GM21515 (cell line): ENCODE data around the gene TCEANC2.
"Not testable (repeated sequence)": the region's sequence is repeated elsewhere in the genome, so short reads cannot be mapped to it uniquely, and the experiment has no call there.

ENCODE experiments used
- ATAC-seq: cut with Tn5 transposase; IDR thresholded peaks from one replicate; pipeline ENCODE4 v1.9.1; 2021; ENCODE audit not compliant: unreplicated experiment

Gene TCEANC2

DNA sequence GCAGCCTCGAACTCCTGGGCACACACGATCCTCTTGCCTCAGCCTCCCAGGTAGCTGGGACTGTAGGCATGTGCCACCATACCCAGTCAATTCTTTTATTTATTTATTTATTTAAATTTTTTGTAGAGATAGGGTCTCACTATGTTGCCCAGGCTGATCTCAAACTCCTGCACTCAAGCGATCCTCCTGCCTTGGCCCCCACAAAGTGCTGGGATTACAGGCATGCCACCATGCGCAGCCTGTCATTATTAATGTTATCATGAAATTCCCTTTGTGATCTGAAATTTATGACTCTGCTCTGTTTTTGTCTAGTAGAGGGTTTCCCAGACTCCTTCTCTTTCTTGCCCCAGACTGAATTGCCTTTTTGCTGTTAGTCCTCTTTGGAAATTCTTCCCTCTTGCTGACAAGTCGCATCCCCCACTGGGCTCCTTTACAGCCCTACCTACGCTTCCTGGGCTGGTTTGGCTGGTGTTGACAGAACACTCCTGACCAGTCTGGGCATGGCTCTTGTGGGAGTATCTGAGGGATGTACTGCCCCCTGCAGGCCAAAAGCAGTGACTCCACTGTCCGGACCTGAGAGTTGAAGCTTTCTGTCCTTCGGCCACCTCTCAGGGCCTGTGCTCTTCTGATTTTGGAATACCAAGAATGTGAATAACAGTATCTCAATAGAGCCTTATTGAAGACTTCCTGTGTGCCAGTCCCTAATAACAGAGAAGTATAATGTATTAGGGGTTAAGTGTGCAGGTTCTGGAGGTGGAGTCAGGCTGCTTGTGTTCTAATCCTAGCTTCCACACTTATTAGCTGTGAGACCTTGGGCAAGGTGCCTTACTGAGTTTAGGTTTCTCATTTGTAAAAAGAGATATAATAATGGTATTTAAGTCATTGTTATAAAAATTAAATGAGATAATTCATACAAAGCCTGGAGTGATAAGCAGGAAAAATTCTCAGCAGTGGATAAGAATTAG is 28.2 kb downstream of the TCEANC2 start:
- peak; percentile 68 for ATAC-seq

DNA sequence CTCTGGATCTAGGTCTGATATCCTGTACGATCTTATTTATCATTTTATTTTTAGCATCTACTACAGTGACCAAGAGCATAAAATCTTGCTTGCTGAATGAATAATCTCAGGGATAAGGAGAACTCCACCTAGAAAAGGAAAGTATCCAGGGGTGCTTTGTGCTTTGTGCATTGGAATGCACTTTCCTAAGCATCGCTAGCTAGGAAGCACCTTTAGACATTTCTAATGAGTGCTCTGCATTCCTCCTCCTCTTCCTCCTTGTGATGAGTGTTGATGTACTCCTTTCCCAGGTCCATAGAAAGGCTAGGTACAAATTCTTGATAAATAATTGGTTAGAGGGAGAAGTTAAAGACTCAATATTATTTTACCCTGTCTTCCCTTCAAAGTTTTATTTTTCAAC is 31.4 kb downstream of the TCEANC2 start:
- no peak for ATAC-seq

DNA sequence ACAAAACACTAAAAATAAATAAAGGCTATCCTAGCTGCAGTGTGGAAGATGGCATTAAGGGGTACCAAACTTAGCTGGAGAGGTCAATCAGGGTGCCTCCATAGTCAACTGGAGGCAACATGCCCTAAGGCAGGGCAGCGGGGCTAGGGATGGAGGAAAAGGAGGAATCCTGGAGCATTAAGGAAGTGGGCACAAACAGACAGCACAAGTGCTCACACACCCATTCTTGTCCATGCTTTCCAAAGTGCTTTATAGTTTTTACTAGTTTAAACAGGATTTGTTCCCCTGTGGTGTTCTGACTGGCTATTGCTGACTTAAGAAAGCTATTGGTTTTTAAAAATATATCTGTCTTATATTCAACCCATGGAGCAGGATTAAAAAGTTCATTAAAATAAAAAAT is 33.3 kb downstream of the TCEANC2 start:
- ATAC-seq = no peak

DNA sequence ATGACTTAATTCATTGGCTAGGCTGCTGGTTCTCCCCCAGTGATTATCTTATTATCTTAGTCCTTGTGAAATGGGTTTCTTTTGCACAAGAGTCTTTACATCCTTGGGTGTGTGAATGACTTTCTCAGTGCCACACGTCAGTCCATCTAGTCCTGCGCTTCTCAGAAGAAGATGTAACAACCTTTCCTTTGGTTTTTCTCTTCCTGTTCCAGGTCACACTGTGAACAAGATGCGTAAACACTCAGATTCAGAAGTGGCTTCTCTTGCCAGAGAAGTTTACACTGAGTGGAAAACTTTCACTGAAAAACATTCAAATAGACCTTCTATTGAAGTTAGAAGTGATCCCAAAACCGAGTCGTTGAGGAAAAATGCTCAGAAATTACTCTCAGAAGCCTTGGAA is 35.0 kb downstream of the TCEANC2 start:
- no peak for ATAC-seq

DNA sequence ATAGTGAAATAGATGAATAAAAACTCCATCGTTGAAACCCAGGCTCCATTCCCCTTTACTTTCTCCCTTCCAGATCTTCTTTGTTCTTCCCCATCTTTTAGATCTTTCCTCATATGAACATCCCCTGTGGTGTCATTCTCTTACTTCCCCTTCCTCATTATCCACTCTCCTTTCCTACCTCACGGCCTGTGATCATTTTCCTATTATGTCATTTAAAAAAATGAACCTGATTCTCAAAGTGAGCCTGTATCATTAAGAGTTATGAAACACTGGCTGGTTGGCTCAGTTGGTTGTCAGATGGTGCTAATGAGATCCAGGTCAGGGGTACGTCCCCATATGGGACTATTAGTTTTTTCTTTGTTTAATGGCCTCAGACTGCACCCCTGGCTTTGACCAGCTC is 38.3 kb downstream of the TCEANC2 start:
- ATAC-seq = no peak

DNA sequence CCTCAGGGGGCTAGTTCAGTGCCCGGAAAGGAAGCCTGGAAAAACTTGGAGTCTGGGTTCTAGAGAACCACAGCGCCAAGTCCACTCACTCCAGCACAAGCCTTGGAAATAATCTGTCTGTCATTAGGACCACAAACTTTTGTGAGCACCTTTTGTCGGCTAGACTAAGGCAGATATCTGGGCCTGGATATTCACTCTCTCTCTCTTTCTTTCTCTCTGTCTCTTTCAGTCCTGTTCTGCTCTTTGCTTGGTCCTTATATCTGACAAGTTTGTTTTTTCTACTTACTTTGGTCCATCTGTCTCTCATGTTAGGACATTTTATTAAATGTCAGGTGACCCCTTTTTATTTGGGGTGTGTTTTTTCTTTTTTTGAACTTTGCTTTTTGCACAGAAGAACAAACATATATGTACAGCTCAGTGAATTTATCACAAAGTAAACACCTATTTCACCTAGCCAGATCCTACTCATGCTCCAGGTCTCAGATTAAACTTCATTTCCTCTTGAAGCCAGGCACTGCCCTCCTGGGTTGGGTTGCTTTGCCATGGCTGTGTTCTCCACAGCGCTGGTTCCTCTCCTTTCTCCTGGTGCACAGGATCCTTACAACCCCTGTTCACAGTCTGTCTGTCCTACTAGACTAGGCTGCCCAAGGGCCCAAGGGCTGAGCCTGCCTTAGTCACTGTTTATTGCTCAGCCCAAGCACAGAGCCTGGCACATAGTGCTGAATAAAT is 40.8 kb downstream of the TCEANC2 start:
- no peak for ATAC-seq

DNA sequence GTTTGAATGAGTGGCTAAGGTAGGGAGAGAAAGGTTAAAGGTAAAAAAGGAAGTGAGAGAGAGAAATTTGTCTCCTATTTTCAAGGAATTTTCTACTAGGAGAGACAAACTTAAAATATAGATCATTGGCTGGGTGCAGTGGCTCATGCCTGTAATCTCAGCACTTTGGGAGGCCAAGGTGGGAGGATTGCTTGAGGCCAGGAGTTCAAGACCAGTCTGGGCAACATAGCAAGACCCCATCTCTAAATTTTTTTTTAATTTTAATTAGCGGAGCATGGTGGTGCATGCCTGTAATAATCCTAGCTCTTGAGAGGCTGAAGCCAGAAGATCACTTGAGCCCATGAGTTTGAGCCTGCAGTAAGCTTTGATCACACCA is 41.3 kb downstream of the TCEANC2 start:
- ATAC-seq = not testable (repeated sequence)

DNA sequence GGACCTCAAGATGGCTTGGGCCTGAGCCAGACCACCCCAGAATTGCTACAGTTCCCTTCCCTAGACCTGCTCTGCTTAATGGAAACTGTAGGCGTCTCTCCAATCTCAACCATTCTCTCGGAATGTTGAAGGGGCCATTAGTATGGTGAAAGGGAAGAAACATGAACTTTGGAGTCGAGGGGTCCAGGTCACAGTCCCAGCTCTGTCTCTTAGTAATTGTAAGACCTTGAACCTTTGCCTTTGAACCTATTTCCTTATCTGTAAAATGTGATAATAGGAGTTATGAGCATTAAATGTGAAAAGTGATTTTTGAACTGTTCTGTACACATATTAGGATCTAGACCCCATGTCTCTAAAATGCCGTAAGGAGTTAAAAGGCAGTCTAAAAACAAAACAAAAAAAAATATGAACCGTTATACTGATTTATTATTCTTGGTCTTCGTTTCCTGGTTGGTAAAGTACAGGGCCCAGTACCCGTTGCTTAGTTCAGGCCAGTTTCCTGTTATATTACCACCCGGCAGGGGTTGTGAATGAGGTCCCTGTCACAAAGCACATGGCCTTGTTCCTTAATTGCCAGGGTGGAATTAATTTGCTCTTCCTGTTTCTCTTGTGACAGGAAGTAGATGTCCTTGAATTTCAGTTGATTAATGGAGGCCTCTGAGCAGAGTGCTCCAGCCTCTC is 42.3 kb downstream of the TCEANC2 start:
- no peak for ATAC-seq

DNA sequence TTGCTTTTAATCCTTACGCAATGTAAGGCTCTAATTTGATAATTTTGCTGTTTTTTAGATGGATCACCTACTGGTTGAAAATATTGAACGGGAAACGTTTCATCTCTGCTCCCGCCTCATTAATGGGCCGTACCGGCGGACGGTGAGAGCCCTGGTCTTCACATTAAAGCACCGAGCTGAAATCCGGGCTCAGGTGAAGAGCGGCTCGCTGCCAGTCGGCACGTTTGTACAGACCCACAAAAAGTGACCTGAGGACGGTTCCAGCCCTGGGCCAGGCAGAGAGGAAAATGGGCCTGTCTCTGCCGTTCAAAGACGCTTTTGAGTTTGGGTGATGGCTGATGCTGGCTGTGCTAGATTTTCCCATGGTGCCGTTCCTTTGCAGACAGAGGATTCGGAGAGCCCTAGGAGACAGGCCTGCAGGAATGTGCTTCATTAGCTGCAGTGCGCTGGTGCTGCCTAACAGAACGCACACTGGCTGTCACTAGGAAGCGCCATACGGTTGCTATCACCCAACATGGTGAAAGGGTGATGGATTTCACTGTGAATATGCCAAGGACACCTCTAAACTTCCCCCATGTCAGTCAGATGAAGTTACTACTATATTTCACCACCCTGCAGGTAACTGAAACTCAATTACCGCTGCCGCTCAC is 42.9 kb downstream of the TCEANC2 start:
- ATAC-seq = no peak

DNA sequence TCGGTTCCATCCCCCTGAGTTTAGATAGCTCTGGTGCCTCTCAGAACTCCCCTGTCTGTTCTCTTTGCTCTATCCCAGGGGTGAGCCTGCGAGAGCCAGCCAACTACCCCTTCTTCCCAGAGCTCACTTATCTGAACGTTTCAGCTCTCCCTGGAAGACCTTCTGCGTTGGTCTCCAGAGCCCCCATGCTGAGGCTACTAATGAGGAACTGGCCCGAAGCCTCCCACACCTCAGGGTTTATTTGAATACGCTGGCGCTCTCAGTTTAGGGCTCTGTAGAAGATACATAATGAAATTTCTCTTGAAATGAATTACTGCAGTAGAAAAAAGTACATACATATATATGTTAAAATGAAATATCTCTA is 43.5 kb downstream of the TCEANC2 start:
- no peak for ATAC-seq

DNA sequence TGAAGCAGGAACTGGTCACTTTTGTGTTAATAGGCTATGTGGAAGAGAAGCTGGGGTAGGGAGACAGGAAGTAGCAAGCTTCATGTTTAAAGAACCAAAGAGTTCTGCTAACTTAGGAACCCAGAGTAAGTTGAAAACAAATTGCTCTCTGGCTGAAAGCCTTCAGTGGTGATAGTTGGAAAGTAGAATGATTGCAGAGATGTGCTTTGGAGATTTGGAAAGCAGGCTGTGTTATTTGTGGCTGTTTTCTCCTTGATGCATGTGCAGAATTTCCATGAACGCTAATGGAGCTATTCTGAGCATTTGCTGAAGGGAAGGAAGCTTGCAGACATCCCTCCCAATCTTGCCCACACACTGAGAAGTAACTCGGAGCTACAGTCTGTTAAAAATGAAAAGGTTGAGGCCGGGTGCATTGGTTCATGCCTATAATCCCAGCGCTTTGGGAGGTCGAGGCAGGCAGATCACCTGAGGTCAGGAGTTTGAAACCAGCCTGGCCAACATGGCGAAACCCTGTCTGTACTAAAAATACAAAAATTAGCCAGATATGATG is 45.7 kb downstream of the TCEANC2 start:
- ATAC-seq = no peak

DNA sequence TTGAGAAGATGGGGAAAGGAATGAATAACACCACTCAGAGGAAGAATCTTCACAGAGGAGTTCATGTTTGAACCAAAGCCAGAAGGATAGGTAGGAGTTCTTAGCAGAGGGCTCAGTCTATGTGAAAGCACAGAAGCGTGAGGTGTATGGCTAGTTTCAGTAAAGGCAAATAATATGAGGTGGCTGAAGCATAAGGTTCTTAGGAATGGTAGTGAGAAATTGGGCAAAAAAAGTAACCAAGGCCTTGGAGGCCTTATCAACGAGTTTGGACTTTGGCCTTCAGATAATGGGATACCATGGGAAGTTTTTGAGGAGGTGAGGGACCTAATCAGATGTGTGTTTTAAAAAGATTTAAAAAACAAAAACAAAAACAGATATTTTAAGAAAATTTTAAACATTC is 47.1 kb downstream of the TCEANC2 start:
- ATAC-seq = no peak

DNA sequence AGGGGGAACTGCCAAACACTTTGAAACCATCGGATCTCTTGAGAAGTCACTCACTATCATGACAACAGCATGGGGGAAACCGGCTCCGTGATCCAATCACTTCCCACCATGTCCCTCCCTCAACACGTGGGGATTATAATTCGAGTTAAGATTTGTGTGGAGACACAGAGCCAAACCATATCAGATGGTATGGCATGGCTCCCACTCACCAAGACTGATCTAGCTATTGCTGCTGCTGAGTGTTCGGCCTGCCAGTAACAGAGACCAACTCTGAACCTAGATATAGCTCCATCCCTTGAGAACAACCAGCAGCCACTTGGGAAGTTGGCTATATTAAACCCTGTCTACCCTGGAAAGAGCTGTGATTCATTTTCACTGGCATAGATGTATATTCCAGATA is 50.0 kb downstream of the TCEANC2 start:
- no peak for ATAC-seq

DNA sequence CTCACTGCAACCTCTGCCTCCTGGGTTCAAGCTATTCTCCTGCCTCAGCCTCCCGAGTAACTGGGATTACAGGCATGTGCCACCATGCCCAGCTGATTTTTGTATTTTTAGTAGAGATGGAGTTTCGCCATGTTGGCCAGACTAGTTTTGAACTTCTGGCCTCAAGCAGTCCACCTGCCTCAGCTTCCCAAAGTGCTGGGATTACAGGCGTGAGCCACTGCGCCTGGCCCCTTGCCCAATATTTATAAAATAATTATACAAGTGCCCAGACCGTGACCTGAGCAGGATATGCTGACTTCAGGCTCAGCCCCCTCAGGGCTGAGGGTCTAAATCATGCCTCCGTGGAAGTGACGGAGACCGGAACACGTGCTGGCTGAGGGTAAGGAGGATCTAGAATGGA is 51.2 kb downstream of the TCEANC2 start:
- not testable (repeated sequence) for ATAC-seq

DNA sequence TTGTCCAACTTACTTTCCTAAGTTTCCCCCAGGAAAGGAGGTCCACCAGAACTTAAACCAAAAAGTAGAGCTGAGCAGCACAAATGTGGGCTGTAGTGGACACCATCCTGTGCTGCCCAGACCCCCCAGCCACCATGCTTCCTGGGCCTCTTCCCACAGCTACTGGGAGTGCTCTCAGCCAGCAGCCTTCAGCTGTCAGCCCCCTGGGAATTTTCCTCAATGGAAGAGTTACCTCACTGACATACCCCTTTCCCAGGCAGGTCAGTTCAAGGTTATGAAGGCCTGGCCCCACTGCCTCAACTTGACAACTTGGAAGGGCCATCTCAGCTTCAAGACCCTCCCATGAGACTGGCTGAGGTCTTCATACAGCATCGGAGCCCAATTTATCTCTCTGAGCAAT is 51.7 kb downstream of the TCEANC2 start:
- no peak for ATAC-seq

DNA sequence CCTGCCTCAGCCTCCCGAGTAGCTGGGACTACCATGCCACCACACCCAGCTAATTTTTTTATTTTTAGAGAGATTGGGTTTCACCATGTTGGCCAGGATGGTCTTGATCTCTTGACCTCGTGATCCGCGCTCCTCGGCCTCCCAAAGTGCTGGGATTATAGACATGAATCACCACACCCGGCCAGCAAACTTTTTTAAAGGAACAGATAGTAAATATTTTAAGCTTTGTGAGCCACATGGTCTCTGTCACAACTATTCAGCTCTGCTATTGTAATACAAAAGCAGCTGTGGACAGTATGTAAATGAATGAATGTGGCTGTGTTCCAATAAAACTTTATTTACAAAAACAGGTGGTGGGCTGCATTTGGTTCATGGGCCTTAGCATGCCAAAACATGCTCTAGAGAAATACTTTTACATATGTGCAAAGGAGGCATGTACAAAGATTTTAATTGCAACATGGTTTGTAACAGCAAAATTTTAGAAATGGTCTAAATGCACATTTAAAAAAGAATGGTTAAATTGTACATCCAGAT is 52.4 kb downstream of the TCEANC2 start:
- ATAC-seq = no peak

DNA sequence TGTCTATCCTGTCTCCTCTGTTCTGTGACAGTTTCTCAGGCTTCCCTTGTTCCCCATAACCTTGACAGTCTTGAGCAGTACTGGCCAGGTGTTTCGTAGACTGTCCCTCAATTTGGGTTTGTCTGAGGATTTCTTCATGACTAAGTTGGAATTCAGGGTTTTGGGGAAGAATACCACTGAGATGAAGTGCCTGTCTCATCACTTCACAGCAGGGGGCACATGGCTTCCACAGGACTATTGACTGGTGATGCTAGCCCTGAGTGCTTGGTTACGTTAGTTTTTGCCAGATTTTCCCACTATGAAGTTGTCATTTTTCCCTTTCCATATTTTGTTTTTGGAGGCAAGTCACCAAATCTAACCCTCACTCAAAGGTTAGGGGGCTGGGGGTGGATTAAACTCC is 53.7 kb downstream of the TCEANC2 start:
- no peak for ATAC-seq

DNA sequence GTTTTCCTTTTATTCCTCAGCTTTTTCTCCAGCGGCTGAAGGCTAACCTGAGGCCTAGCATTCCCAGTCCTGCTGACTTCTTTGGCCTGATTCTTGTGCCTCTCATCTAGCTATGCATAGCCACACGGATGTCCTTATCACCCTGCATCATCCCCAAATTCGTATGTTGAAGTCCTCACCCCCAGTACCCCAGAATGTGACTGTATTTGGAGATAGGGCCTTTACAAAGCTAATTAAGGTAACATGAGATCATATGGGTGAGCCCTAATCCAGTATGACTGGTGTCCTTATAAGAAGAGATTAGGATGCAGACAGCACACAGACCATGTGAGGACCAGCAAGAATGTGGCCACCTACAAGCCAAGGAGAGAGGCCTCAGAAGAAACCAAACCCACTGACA is 54.7 kb downstream of the TCEANC2 start:
- ATAC-seq = no peak

DNA sequence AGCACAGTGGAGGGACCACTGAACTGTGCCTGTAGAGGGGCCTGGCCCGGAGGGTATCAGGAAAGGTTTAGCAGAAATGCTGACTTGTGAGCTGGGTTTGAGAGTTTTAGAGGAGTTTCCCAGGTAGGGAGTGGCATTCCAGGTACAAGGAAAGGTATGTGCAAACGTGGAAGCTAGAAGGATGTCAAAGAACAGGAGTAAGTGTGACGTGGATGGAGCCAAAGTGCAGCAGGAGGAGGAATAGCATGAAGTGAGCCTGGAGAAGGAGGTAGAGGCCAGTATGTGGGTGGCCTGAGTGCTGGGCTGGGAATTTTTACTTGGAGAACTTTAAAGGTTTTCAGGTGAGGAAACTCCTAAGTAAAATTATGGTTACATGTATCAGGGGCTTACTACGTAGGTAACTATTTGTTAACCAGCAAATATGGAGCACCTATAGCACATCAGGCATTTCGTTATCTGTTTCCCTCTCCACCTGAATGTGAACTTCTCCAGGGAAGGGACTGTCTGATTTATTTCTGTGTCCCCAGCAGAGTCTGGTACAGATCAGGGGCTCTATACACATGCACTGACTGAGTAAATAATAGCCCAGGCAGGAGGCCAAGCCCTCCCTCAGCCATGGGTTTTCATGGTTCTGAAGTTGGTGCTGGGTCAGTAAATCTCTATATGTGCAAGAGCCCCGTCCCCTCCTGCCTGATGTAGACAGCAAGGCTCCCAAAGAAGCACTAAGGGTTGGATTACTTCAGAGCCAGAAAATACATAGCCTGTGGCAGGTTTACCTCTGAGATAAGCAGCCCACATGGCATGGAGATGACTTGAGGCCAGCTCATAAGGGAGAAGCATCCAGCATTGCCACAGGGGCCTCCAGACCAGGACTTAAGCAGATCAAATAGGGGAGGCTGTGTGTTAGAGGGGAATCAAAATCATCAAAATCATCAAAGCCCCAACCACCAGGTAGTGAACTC is 56.0 kb downstream of the TCEANC2 start:
- no peak for ATAC-seq

DNA sequence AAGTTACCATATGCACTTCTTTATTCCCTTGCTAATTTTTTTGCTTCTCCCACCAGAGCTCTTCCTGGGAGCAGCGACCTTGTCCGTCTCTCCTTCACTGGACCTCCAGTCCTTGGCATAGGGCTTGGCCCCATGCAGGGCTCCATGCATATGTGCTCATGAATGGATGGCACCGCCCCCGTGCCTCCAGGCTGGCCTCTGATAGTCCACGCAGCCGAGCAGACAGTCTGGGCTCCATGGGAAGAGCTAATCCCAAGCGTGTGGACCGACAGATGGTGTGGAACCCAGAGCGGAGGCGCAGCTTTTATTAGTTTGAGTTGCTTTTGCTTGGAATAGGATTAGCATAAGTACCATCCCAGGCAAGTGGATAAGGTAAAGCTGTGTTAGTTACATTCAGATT is 57.6 kb downstream of the TCEANC2 start:
- ATAC-seq = no peak
